GF-D8 (cell line): ENCODE data around the gene BTRC.

Experiments
- DNase-seq: peaks from one replicate; lab custom pipeline; 2025; lab: John Stamatoyannopoulos, UW

BTRC gene

GRCh38 chr10:101535949-101536348 is 182.0 kb downstream of the BTRC start:
- peak; percentile 7 for DNase-seq

- no peak for DNase-seq
Measured at GRCh38 chr10:101536800-101537199, 182.8 kb downstream of the BTRC start.

GRCh38 chr10:101538446-101538845 is 184.5 kb downstream of the BTRC start:
- no peak for DNase-seq

- DNase-seq: no peak
Measured at GRCh38 chr10:101545898-101546297, 191.9 kb downstream of the BTRC start.

- DNase-seq: no peak
Measured at GRCh38 chr10:101550965-101551364, 197.0 kb downstream of the BTRC start.

GRCh38 chr10:101552442-101552841 is 198.5 kb downstream of the BTRC start:
- no peak for DNase-seq

- DNase-seq: no peak
Measured at GRCh38 chr10:101557541-101557940, 203.6 kb downstream of the BTRC start.

GRCh38 chr10:101558204-101558603 is 204.2 kb downstream of the BTRC start:
- DNase-seq: no peak

GRCh38 chr10:101558671-101559595 is 205.0 kb downstream of the BTRC start:
- DNase-seq: no peak

GRCh38 chr10:101559596-101560297 is 205.8 kb downstream of the BTRC start:
- no peak for DNase-seq

GRCh38 chr10:101560298-101561067 is 206.5 kb downstream of the BTRC start:
- DNase-seq: no peak

GRCh38 chr10:101561068-101561915 is 207.3 kb downstream of the BTRC start:
- no peak for DNase-seq

GRCh38 chr10:101562231-101562630 is 208.3 kb downstream of the BTRC start:
- DNase-seq: no peak

- no peak for DNase-seq
Measured at GRCh38 chr10:101563007-101563406, 209.0 kb downstream of the BTRC start.

- DNase-seq: no peak
Measured at GRCh38 chr10:101563497-101564040, 209.6 kb downstream of the BTRC start.

GRCh38 chr10:101564490-101564991 is 210.6 kb downstream of the BTRC start:
- no peak for DNase-seq

- no peak for DNase-seq
Measured at GRCh38 chr10:101565370-101565900, 211.5 kb downstream of the BTRC start.

GRCh38 chr10:101565936-101566332 is 212.0 kb downstream of the BTRC start:
- no peak for DNase-seq

GRCh38 chr10:101566333-101567164 is 212.6 kb downstream of the BTRC start:
- DNase-seq: no peak
